Activated CD4-positive, alpha-beta T cell treated with anti-CD3 and anti-CD28 coated beads, Interleukin-2, Interleukin-4, amounts not matched to agents 100 ng/mL and 50 ng/mL, durations not matched to agents 16 hours and 8 hours (primary cell): Measurements from ENCODE around the gene CHRNB1.
A peak's percentile ranks its signal among the peaks of the same experiment; 100 is the strongest.

Experiments used
- DNase-seq: peaks from one replicate; pipeline ENCODE4 v3.0.0-alpha.2; 2020; ENCODE audit warnings: low spot score

CHRNB1 gene

GRCh38 chr17:7415784-7416183 lies 29.1 kb upstream of the CHRNB1 start:
- no peak for DNase-seq

- DNase-seq: no peak
Measured at GRCh38 chr17:7416323-7416722, 28.5 kb upstream of the CHRNB1 start.

GRCh38 chr17:7417056-7417655 lies 27.7 kb upstream of the CHRNB1 start:
- no peak for DNase-seq

GRCh38 chr17:7418472-7419152 lies 26.2 kb upstream of the CHRNB1 start:
- no peak for DNase-seq

GRCh38 chr17:7419819-7420610 lies 24.8 kb upstream of the CHRNB1 start, which contains the start of gene SPEM1:
SPEM1 (plus strand) TSS chr17:7420324; CDS start chr17:7420385, 61 bp downstream.
- DNase-seq: no peak

GRCh38 chr17:7421186-7421585 lies 23.7 kb upstream of the CHRNB1 start:
- DNase-seq: no peak

GRCh38 chr17:7423679-7424078 lies 21.2 kb upstream of the CHRNB1 start:
- no peak for DNase-seq

GRCh38 chr17:7425316-7425715 lies 19.5 kb upstream of the CHRNB1 start, which contains the start of gene SPEM2:
SPEM2 (plus strand) TSS chr17:7425616; CDS start chr17:7425689, 73 bp downstream.
- no peak for DNase-seq

- DNase-seq: no peak
Measured at GRCh38 chr17:7425756-7426155, 19.1 kb upstream of the CHRNB1 start.

- DNase-seq: no peak
Measured at GRCh38 chr17:7426203-7426863, 18.5 kb upstream of the CHRNB1 start.

- DNase-seq: no peak
Measured at GRCh38 chr17:7426896-7427489, 17.9 kb upstream of the CHRNB1 start.

- no peak for DNase-seq
Measured at GRCh38 chr17:7427549-7427948, 17.3 kb upstream of the CHRNB1 start.

GRCh38 chr17:7428557-7428956 lies 16.3 kb upstream of the CHRNB1 start, which contains the start of gene SPEM3:
SPEM3 (plus strand) TSS chr17:7428857; CDS start chr17:7428903, 46 bp downstream.
- DNase-seq: no peak

- DNase-seq: no peak
Measured at GRCh38 chr17:7429722-7430121, 15.1 kb upstream of the CHRNB1 start.

GRCh38 chr17:7431231-7431630 lies 13.6 kb upstream of the CHRNB1 start:
- DNase-seq: no peak

- DNase-seq: no peak
Measured at GRCh38 chr17:7432296-7432695, 12.6 kb upstream of the CHRNB1 start.

GRCh38 chr17:7435676-7436555 lies 8.9 kb upstream of the CHRNB1 start:
- DNase-seq: peak; percentile 54

GRCh38 chr17:7436556-7437368 lies 8.1 kb upstream of the CHRNB1 start:
- DNase-seq: peak; percentile 84

GRCh38 chr17:7437369-7437863 lies 7.4 kb upstream of the CHRNB1 start:
- no peak for DNase-seq
